HG02870 (cell line): ENCODE results near the gene GPHA2.

Source experiments
- ATAC-seq: cut with Tn5 transposase; IDR thresholded peaks from one replicate; pipeline ENCODE4 v1.9.1; 2021; ENCODE audit warnings: mild to moderate bottlenecking, moderate library complexity; ENCODE audit not compliant: unreplicated experiment

Gene GPHA2

DNA sequence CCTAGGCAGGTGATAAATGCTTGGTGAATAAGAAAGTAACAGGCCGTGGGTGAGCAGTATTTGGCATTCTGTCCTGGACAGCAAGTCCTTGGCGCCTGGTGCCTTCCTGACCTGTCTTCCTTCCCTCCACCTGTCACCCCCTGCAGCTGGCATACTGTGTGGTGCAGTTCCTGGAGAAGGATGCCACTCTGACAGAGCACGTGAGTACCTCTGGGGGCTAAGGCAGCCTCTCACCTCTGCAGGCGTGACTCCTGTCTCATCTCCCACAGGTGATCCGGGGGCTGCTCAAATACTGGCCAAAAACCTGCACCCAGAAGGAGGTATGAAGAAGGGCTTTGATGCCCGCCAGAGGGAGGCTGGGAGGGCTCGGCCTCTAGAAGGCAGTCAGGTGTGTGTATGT lies 4.4 kb downstream of the GPHA2 start:
- ATAC-seq = no peak

DNA sequence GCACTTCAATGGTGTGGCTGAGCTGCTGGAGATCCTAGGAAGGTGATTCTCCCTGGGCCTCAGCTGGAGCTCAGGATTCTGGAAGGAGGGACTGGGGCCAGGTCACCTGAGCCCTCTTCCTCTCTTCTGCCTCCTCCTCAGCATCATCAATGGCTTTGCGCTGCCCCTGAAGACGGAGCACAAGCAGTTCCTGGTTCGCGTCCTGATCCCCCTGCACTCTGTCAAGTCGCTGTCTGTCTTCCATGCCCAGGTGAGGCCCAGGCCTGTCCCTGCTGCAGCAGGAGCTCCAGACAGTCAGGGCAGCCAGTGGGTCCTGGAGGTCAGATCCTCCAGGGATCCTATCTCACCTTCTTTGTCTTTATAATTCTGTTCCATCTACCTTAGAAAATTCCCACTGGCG lies 5.4 kb downstream of the GPHA2 start:
- no peak for ATAC-seq

DNA sequence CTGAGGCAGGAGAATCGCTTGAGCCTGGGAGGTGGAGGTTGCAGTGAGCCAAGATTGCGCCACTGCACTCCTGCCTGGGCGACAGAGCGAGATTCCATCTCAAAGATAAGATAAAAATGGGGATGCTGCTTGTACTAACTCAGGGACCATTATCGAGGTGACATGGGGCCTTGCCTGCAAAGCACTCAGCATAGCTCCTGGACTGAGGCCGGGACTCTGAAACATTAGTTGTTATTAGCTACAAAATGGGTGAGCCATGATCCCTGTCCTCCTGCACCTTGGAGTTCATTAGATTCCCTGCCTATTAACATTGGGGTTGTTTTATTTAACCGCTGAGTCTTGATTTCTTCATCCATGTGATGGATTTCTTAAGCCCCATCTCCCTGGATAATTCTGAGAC lies 6.1 kb downstream of the GPHA2 start:
- no peak for ATAC-seq

DNA sequence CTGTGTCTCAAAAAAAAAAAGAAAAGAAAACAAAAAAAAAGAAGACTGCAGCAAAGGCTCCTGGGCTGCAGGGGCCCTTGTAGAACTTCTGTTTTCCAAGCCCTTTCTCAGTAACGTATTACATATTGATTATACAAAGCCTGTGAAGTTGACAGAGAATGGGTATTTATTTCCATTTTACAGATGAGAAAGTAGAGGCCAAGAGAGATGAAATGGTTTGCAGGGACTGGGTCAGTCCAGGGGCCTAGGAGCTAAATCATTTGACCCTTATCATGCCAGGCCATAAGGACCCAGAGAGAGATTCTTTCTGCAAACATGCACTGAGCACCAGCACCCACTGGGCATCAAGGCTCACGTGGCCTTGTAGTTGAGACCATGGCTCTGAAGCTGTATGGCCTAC lies 6.7 kb downstream of the GPHA2 start:
- no peak for ATAC-seq

DNA sequence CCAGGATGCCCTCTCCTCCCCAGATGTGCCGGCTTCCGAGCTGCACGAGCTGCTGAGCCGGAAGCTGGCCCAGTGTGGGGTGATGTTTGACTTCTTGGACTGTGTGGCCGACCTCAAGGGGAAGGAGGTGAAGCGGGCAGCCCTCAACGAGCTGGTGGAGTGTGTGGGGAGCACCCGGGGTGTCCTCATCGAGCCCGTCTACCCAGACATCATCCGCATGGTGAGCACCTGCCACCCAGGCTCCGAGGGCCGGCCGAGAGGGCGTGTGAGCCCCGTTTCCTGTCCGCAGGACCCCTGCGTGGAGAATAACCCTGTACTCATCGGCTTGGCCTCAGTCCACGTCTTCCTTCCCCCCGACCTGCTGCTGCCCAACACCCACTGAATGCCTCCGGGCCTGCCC lies 9.0 kb downstream of the GPHA2 start:
- ATAC-seq = no peak

DNA sequence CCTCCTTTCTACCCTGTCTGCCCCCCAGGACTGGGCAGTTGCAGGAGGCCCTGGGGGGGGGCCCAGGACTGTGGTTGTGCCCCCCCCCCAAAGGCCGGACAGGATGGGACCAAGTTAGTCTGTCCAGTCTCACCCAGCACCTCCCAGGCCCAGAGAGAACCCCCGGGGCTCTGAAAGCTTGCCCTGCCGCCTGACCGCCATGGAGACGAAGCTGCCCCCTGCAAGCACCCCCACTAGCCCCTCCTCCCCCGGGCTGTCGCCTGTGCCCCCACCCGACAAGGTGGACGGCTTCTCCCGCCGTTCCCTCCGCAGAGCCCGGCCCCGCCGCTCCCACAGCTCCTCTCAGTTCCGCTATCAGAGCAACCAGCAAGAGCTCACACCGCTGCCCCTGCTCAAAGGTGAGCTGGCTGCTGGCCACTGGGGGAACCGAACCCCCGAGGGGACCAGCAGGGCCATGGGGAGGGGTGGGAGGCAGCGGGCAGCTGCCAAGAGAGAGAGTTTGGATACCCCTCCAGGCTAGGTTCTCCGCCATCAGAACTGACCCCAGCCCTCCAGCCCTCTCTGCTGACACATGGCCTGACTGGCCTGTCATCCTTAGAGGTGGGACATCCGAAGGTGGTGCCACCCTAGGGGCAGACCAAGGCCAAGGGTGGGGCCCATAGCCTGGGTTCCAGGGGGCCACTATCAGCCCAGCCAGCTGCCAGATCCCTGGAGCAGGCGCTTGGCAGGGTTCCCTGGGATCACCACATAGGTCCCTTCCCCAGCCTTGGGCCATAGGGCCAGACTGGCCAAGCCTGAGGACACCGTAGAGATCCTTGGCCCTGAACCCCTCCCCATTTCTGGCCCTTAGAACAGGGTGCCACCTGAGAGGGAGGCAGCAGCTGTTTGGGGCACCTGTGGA lies 9.9 kb downstream of the GPHA2 start:
- no peak for ATAC-seq

DNA sequence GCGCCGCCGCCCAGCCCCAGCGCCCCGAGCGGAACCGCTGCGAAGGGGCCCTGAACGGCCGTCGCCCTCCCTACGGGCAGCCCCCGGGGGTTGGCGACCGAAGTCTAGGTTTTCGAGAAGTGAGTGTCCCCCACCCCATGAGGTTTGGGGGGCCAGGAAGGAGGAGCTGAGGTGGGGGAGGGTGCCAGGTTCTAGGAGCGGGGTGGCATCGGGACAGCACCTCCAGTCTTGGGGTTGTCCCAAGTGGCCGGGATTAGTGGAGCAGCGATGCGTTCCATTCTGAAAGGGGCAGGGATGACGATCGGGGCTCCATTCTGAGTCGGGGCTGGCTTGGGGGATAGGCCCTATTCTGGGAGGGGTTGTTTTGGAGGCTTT lies 10.8 kb downstream of the GPHA2 start:
- ATAC-seq = no peak

DNA sequence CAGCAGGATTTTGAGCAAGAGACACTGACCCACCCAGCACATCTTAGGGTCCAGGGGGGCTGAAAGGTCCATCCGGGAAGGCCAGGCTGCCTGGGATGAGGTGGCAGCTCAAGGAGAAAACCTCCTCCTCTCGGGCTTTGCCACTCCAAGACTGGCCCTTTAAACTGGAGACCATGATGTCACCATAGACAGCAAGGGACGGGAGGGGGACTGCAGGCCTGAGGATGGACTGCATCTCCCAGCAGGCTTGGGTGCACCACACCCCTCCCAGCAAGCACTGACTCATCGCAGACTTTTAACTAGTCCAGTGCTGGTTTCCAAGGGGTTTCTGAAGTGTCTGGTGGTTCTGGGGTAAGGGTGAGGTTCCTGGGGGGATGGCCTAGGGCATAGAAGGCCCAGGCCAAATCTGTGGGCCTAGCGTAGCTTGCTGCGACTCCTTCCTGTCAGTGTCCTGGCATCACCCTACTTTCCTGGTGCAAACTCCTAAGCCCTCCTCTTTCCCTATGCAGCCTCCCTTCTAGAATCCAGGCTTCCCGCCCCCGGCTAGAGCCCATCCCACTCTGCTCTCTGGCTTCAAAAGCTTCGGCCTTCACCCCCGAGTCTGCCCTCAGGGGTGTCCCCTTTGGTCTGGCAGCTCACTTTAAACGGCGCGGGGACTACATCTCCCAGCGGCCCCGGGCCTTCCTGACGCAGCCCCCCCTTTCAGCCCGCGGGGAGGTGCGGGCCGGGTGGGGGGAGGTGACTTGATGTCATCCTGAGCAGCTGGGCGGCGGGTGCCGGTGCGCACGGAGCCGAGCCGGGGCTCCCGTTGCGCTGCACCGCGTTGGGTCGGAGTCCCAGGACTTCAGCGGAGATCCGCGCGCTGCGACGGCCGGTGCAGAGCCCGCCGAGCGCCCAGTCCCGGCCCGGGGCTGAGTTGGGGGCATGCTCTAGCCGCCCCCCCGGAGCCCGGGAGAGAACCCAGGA lies 11.5 kb downstream of the GPHA2 start, which contains the start of gene PPP2R5B:
PPP2R5B (plus strand) TSS at position 746 of the 966 bp plus-strand sequence. CDS start 1,046 bp downstream, outside the sequence.
- ATAC-seq = peak; percentile 88

DNA sequence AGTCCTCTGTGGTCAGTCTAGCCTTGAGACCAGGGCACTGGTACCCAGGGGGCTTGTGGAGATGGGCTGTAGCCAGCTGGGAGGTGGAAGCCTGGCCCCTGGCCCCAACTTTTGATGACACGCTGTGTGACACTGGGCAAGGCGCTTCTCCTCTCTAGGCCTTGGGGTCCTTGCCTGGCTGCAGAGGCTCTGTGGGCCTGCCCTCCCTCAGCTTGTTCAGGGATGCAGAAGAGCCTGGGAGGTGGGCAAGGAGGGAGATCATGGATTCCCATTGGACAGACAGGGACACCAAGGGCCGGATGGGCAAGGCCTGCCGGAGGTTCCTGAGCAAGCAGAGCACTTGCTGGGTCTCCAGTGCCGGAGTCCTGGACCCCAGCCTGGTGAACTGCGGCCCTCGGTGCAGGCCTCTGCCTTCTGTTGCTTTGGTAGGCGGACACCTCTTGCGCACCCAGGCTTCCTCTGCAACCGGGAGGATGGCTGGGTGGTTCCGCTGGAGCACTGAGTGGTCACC lies 12.5 kb downstream of the GPHA2 start:
- ATAC-seq = no peak

DNA sequence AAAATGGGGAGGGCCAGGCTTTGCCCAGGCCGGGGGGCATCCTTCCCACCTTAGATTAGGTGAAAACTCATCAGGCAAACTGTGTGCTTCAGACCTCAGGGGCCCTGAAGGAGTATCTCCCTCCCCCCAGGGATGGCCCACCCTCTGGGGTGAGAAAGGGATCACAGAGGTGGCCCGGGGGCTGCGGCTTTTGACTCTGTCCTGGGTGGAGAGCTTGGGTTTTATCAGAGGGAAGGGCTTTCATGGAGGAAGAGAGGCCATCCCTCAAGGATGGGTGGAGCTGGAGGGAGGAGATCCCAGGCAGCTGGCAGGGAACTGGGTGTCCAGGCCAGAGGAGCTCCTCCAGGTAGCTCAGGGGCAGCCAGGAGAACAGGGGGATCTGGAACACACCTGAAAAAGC lies 14.3 kb downstream of the GPHA2 start:
- no peak for ATAC-seq

DNA sequence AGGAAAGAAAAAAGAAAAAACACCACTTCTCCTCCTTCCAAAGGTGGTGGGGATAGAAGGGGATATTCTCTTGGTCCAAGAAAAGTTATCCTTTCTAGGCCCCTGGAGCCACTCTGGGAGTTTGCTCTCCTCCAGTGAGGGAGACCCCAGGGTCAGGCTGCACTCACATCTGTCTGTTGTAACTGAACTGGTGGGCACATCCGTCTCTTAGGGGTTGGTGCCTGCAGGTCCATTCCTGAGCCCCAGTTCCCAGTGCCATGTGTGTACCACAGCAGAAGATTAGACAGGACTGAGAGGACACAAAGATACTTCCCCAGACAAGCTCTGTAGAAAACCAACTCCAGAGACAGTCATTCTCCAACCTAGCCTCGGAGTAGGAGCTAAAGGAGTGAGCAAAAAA lies 15.6 kb downstream of the GPHA2 start:
- ATAC-seq = no peak

DNA sequence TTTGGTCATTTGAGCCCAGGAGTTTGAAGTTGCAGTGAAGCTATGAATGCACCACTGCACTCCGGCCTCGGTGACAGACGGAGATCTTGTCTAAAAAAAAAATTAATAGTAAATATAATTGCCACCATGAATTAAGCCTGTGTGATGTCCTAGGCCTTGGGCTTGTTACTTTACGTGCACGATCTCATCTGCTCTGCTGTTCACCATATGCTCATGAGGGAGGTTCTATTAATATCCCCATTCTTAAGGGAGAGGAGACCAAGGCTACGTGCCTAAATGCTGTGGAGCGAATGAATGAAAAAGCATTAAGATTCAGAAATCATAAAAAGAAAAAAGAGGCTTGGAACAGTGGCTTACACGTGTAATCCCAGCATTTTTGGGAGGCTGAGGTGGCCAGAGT lies 16.1 kb downstream of the GPHA2 start:
- ATAC-seq = no peak

DNA sequence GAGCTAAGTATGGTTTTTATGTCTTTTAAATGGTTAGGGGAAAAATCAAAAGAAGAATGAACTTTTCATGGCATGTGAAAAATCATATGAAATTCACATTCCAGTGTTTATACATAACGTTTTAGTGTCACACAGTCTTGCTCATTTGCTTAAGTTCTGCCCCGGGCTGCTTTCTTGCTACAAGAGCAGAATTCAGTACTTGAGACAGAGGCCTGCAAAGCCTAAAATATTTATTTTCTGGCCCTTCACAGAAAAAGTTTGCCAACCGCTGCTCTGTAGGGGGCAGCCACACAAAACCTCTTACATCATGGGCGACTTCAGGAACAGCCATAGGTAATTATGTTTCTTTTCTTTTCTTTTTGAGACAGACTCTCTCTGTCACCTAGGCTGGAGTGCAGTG lies 17.7 kb downstream of the GPHA2 start:
- no peak for ATAC-seq

DNA sequence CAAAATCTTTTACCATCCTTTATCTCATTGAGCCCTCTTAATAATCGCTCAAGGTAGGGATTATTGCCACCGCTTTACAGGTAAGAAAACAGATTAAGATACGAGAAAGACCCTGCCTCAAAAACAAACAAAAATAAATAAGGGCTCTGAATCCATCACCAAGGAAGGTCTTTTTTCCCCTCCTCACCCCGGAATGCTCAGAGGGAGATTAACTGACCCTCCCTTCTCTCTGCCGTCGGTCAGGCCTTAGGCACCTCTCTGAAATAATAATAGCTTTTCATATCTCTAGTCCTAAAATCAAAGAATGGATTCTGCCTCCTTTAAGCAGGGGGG lies 18.1 kb downstream of the GPHA2 start:
- ATAC-seq = no peak

DNA sequence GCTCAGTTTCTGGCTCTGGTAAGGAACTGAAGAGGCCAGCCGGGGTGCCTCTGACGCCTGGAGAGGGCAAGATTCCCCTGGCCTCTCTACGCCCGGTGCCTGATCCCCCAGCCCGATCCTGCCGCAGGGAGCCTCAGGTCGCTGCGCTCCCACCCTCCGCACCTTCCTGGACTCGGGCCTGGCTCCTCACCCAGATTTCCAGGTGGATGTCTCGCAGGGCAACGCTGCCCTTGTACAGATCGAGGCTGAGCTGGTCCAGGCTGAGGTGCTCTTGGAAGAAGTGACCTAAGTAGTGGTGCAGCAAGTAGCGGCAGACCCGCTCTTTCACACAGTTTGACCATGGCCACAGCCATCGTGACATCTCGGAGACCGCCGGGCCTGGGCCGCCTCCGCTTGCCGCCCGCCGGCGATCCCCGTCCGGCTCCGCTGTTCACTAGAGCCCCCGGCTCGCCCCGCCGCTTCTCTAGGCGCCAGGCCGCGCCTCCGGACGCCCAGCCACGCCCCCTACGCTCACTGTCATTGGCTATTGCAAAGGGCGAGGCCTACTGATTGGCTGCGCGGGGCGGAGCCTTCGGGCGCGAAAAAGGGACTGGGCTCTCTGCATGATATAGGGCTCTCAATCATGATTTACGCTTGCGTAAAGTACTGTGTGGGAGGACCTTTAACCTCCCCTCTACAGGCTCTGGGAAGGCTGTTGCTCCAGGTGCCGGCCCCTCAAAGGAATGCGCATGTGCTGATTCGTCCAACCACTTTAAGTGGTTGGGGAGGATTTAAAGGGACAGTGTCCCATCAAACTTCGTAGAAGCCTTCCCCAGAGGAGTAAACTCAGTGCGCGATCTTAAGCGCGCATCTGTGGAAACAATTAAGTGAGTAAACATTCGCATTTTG lies 18.7 kb downstream of the GPHA2 start, which contains the start of gene ATG2A:
ATG2A (minus strand) TSS at position 435 of the 888 bp plus-strand sequence; CDS start at position 361, 74 bp downstream.
- peak; percentile 95 for ATAC-seq

DNA sequence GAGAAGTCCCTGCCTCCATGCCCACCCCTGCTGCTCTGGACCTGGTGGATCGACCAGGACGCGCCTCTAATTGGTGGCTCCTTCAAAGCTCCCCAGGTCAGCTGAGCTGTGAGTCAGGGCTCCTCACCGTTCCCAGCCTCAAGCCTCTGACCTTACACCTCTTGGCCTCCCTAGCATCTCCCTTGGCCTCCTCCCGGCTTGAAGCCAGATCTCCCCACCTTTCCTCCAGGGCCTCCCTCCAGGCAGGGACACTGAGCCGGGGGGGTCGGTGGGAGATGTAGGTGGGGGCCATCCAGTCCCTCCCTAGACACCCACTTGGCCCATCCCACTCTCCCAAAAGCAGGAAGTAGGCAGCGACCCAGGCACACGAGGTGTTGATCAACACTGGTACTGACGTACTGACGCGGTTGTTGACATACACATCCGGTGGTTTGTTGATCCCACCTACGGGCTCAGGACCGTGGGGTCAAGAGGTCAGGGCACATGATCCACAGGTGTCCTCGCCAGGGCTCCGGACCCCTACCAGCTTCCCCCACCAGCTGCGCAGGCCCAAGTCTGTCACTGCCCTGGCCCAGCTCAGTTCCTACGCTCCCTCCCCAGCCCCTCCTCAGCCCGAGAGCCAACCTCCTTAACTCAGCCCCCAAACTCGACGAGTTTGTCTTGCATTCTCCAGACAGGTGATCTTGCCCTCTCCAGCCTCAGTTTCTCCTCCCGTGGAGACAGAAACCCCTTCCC lies 19.5 kb downstream of the GPHA2 start:
- ATAC-seq = no peak

DNA sequence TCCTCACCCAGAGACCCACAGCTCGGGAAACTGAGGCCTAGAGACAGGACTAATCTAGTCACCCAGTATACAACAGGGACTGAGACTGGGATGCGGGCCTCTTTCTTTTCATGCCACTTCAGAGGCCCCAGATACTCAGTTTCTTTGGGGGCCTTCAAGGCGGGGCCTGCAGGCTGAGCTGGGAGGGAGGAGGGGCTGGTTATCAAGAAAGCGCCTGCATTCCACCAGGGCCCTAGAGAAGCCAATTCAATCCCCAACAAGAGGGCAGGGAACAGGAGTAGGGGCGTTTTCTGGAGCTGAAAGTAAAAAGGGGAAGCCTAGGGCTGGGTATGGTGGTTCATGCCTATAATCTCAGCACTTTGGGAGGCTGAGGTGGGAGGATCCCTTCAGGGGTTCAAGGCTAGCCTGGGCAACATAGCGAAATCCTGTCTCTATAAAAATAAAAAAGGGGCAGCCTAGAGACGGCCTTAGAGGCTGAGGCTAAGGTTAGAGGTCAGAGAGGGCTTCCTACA lies 20.3 kb downstream of the GPHA2 start:
- ATAC-seq = no peak

DNA sequence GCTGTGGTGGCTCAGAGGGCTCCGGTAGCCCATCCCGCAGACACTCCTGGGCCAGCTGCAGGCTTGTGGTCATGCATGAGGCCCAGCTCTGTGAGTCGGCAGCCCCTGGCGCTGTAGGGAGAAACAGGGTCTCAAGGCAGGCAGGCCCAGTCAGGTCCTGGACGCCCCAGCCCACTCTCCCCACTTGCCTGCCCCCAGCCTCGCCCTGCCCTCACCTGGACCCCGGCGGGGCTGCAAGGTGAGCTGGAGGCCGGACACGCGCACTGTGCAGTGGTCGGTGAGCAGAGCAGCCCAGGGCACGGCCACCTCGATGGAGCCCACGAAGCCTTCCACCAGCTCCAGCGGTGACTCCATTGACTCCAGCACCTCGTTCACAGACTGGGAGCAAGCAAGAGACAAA lies 21.6 kb downstream of the GPHA2 start:
- ATAC-seq = no peak

DNA sequence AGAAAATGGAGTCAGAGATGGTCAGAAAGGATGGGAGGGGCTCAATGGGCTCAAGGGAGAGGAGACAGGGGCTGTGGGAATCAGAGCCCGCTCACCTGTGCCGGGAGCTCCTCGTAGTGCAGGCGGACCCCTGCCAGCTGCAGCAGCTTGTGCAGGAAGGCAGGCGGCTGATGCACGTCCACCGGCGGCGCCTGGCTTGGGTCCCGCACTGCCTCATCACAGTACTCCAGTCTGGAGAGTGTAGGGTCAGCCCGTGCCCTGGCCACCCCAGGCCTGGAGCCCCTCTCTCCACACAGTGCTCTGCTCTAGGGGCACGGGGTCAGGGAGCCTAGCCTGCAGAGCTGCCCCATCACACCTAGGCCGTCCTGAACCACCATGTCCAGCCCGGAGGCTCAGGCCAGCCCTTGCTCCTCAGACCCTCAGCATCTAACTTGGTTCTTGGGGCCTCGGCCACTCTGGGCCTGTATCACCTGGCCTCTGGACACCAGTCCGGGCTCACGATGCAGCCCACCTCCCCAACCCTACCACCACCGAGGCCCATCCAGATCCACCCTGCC lies 22.4 kb downstream of the GPHA2 start:
- ATAC-seq = no peak
